HEK293 (cell line): ENCODE measurements around the gene FAM98C.

Source experiments
- BCL11A ChIP-seq: fragments of 450-650 bp; formaldehyde crosslinking; IDR thresholded peaks from 2 replicates; pipeline ENCODE4 v1.5.1; 2016; ENCODE audit warnings: low read depth, missing biosample characterization, missing genetic modification characterization
- GLI4 ChIP-seq: fragments of 450-650 bp; formaldehyde crosslinking; IDR thresholded peaks from 2 replicates; pipeline ENCODE4 v1.5.1; 2016; ENCODE audit warnings: missing biosample characterization, missing genetic modification characterization
- HOXD13 ChIP-seq: sonication (generic); formaldehyde crosslinking; IDR thresholded peaks from 2 replicates; pipeline ENCODE4 v1.8.0; 2022; ENCODE audit warnings: missing genetic modification reagents, borderline replicate concordance
- KLF10 ChIP-seq: fragments of 450-650 bp; IDR thresholded peaks from 2 replicates; pipeline ENCODE4 v1.5.1; 2018; ENCODE audit warnings: missing biosample characterization, mild to moderate bottlenecking, missing genetic modification characterization
- KLF16 ChIP-seq: fragments of 450-650 bp; formaldehyde crosslinking; IDR thresholded peaks from 2 replicates; pipeline ENCODE4 v1.5.1; 2017; ENCODE audit warnings: missing biosample characterization, missing genetic modification characterization
- KLF17 ChIP-seq: fragments of 450-650 bp; formaldehyde crosslinking; IDR thresholded peaks from 2 replicates; pipeline ENCODE4 v1.5.1; 2016; ENCODE audit warnings: missing biosample characterization, missing genetic modification characterization
- MZF1 ChIP-seq: fragments of 450-650 bp; formaldehyde crosslinking; IDR thresholded peaks from 2 replicates; pipeline ENCODE4 v1.5.1; 2017; ENCODE audit warnings: missing biosample characterization, missing genetic modification characterization, borderline replicate concordance
- OSR2 ChIP-seq: fragments of 450-650 bp; formaldehyde crosslinking; IDR thresholded peaks from 2 replicates; pipeline ENCODE4 v1.5.1; 2016; ENCODE audit warnings: missing biosample characterization, missing genetic modification characterization
- PRDM2 ChIP-seq: fragments of 450-650 bp; formaldehyde crosslinking; IDR thresholded peaks from 2 replicates; pipeline ENCODE4 v1.5.1; 2016; ENCODE audit warnings: missing biosample characterization, missing genetic modification characterization, borderline replicate concordance
- SP2 ChIP-seq: fragments of 450-650 bp; formaldehyde crosslinking; IDR thresholded peaks from 2 replicates; pipeline ENCODE4 v1.5.1; 2016; ENCODE audit warnings: missing biosample characterization, missing genetic modification characterization
- SP3 ChIP-seq: fragments of 450-650 bp; formaldehyde crosslinking; IDR thresholded peaks from 2 replicates; pipeline ENCODE4 v1.5.1; 2016; ENCODE audit warnings: missing biosample characterization, missing genetic modification characterization
- SP7 ChIP-seq: fragments of 450-650 bp; formaldehyde crosslinking; IDR thresholded peaks from 2 replicates; pipeline ENCODE4 v1.5.1; 2016; ENCODE audit warnings: missing biosample characterization, missing genetic modification characterization
- ZBTB48 ChIP-seq: fragments of 450-650 bp; formaldehyde crosslinking; IDR thresholded peaks from 2 replicates; pipeline ENCODE4 v1.5.1; 2016; ENCODE audit warnings: missing biosample characterization, missing genetic modification characterization
- ZFP69B ChIP-seq: fragments of 450-650 bp; formaldehyde crosslinking; IDR thresholded peaks from 2 replicates; pipeline ENCODE4 v1.5.1; 2016; ENCODE audit warnings: missing biosample characterization, missing genetic modification characterization
- ZNF112 ChIP-seq: fragments of 450-650 bp; formaldehyde crosslinking; IDR thresholded peaks from 2 replicates; pipeline ENCODE4 v1.5.0; 2017; ENCODE audit warnings: missing biosample characterization, missing genetic modification characterization
- ZNF140 ChIP-seq: fragments of 450-650 bp; formaldehyde crosslinking; IDR thresholded peaks from 2 replicates; pipeline ENCODE4 v1.5.1; 2016; ENCODE audit warnings: missing biosample characterization, missing genetic modification characterization
- ZNF148 ChIP-seq: fragments of 450-650 bp; formaldehyde crosslinking; IDR thresholded peaks from 2 replicates; pipeline ENCODE4 v1.5.0; 2017; ENCODE audit warnings: missing biosample characterization, missing genetic modification characterization, borderline replicate concordance
- ZNF214 ChIP-seq: fragments of 450-650 bp; formaldehyde crosslinking; IDR thresholded peaks from 2 replicates; pipeline ENCODE4 v1.5.1; 2017; ENCODE audit warnings: missing biosample characterization, mild to moderate bottlenecking, missing genetic modification characterization, borderline replicate concordance
- ZNF274 ChIP-seq, 2 experiments: fragments of 200-500 bp in 1 of 2; fragments of 450-650 bp in 1 of 2; sonication (Bioruptor generic) in 1 of 2; formaldehyde crosslinking in 1 of 2; IDR thresholded peaks; 2 replicates each; pipeline versions ENCODE4 v1.5.1 to v1.6.1; 2014 to 2016; ENCODE audit warnings: borderline replicate concordance in 1 of 2, inconsistent platforms in 1 of 2, low read length in 1 of 2, missing biosample characterization in 1 of 2, missing genetic modification characterization in 1 of 2
- ZNF416 ChIP-seq: fragments of 450-650 bp; formaldehyde crosslinking; IDR thresholded peaks from 2 replicates; pipeline ENCODE4 v1.5.1; 2016; ENCODE audit warnings: missing biosample characterization, missing genetic modification characterization
- ZNF677 ChIP-seq: fragments of 450-650 bp; IDR thresholded peaks from 2 replicates; pipeline ENCODE4 v1.5.0; 2018; ENCODE audit warnings: missing biosample characterization, mild to moderate bottlenecking, missing genetic modification characterization, moderate library complexity
- ZNF701 ChIP-seq: fragments of 450-650 bp; formaldehyde crosslinking; IDR thresholded peaks from 2 replicates; pipeline ENCODE4 v1.5.1; 2016; ENCODE audit warnings: missing biosample characterization, missing genetic modification characterization
- ZNF704 ChIP-seq: fragments of 450-650 bp; formaldehyde crosslinking; IDR thresholded peaks from 2 replicates; pipeline ENCODE4 v1.5.1; 2016; ENCODE audit warnings: missing biosample characterization, missing genetic modification characterization
- ZNF777 ChIP-seq: fragments of 450-650 bp; formaldehyde crosslinking; IDR thresholded peaks from 2 replicates; pipeline ENCODE4 v1.5.1; 2017; ENCODE audit warnings: missing biosample characterization, missing genetic modification characterization, borderline replicate concordance
- ZSCAN5A ChIP-seq: fragments of 450-650 bp; formaldehyde crosslinking; IDR thresholded peaks from 2 replicates; pipeline ENCODE4 v1.5.1; 2016; ENCODE audit warnings: missing biosample characterization, missing genetic modification characterization

FAM98C gene

GRCh38 chr19:38388349-38389100 lies 14.4 kb upstream of the FAM98C start, which contains the start of gene SPRED3 (continued):
- TF ChIP-seq ZNF416 (tag by site-specific recombination) (no peak), ZNF148 (tag by site-specific recombination) (no peak), KLF17 (tag by site-specific recombination) (0 out of 2 replicates have a peak, but pooled peaks have one; percentile 40), ZNF704 (tag by site-specific recombination) (no peak), ZBTB48 (tag by site-specific recombination) (peak; percentile 80), ZNF214 (no peak), ZNF701 (no peak), ZNF140 (tag by site-specific recombination) (no peak), ZNF112 (tag by site-specific recombination) (no peak), GLI4 (tag by site-specific recombination) (no peak), SP2 (tag by site-specific recombination) (no peak), ZSCAN5A (no peak), SP3 (tag by site-specific recombination) (peak; percentile 3), ZNF777 (peak; percentile 49; the same call in 1 of the 2 replicates), SP7 (tag by site-specific recombination) (peak; percentile 51), MZF1 (tag by site-specific recombination) (no peak), ZFP69B (tag by site-specific recombination) (peak; percentile 80), OSR2 (no peak), HOXD13 (CRISPR knock-in tag) (no peak), KLF10 (tag by site-specific recombination) (peak; percentile 53), PRDM2 (no peak), ZNF677 (no peak), ZNF274 (IDR thresholded peaks at IDR 0.05; ENCODE audit: low read length) (no peak), ZNF274 (tag by site-specific recombination; IDR thresholded peaks at IDR 0.05; ENCODE audit: borderline replicate concordance) (no peak), KLF16 (tag by site-specific recombination) (peak; percentile 79; the same call in 1 of the 2 replicates), BCL11A (no peak)
